GM21447 (cell line): ENCODE measurements around the gene MSX2.

Experiments
- ATAC-seq: cut with Tn5 transposase; IDR thresholded peaks from one replicate; pipeline ENCODE4 v1.9.1; 2021; ENCODE audit not compliant: unreplicated experiment

MSX2 gene

DNA sequence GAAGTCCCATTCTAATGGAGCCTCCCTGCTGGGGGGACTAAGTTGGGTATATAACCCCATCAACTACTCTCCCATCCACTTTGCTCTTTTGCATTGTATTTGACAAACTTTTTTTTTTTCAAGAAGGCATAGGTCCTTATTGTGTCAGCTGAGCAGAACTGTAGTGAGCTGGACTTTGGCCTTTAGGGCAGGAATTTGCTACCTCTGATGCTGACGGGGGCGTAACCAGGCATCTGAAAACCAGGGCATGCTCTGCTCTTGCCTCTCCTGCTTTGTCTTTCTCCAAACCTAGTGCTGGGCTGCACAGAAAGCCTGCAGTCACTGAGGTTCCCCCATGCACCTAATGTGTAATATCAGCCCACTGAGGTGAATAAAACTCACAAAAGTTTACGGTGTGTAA is 49.0 kb downstream of the MSX2 start:
- ATAC-seq: no peak

DNA sequence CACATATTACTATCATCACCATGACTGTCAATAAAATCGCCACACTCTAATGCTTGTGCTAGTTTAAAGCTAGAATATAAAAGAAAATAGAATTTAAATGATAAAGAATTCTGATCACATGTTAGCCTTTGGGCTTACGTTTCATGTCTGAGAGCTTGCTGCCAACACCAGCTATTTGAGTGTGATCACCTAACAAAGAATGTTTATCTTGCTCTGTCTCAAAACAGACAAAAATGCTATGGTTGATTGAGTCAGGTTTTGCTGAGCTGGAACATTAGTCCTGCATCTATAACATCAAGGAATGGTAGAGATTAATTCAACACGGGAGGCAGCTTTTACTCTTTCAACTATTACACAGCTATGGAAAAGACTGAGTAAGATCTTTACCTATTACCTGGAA is 50.7 kb downstream of the MSX2 start:
- no peak for ATAC-seq

DNA sequence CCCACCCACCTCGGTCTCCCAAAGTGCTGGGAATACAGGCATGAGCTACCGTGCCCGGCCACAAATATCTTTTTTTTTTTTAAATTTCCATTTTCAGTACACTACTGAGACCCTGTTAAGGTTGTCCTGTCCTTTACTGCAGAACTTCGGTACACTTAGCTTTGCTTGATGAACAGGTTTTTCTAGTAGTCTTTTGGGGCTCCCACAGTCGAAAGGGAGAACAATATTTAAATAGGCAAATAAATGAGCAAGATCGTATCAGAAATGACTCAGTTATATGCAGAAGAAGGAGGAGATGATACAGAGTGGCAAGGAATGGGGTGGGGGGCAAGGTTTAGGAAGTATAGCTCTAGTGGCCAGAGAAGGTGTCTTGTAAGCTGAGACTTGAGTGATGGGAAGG is 52.7 kb downstream of the MSX2 start:
- no peak for ATAC-seq

DNA sequence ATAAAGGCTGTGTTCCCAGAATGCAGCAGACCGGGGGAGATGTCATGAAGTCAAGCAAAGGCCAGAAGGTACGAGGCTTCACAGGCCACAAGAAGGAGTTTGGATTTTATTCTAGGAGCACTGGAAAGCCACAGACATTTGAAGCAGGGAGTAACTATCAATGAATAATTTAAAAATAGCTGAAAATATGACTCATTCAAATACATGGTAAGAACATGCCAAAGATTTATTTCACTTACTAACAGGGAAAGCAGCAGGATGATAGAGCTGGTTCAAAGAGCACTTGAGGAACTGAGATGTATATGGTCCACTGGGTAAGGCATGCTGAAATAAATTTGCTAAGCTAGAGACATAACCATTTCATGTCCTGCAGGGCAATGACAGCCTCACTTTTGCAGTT is 53.2 kb downstream of the MSX2 start:
- ATAC-seq: no peak
